K562 (cell line): ENCODE results near the gene PITHD1. TPM values are rescaled to one million over a fixed set of nuclear protein-coding genes. Genes with fewer than 3 reads are reported as not detected.
A peak's percentile ranks its signal among the peaks of the same experiment; 100 is the strongest.

Experiments used
- BACH1 ChIP-seq: fragments of 200-800 bp; sonication (Bioruptor generic); IDR thresholded peaks from 2 replicates; pipeline ENCODE4 v1.6.1; 2016; ENCODE audit warnings: missing genetic modification characterization, missing compliant biosample characterization
- CEBPZ ChIP-seq: fragments of 150-350 bp; IDR thresholded peaks from 2 replicates; pipeline ENCODE4 v1.6.1; 2014; ENCODE audit warnings: low read depth, mild to moderate bottlenecking, low read length, borderline replicate concordance
- FOXK1 ChIP-seq: sonication (generic); formaldehyde crosslinking; IDR thresholded peaks from 2 replicates; pipeline ENCODE4 v1.8.0; 2022; ENCODE audit warnings: missing genetic modification reagents, mild to moderate bottlenecking, borderline replicate concordance
- TSHZ1 ChIP-seq: fragments of 250-450 bp; sonication (Bioruptor Pico); IDR thresholded peaks from 2 replicates; pipeline ENCODE4 v1.4.0; 2020; ENCODE audit warnings: mild to moderate bottlenecking, moderate library complexity
- ZNF282 ChIP-seq: sonication (generic); formaldehyde crosslinking; IDR thresholded peaks from 2 replicates; pipeline ENCODE4 v1.8.1; 2023; ENCODE audit warnings: missing genetic modification reagents
- ZNF785 ChIP-seq: fragments of 250-450 bp; sonication (Bioruptor Pico); IDR thresholded peaks from 2 replicates; pipeline ENCODE4 v1.4.0; 2020; ENCODE audit warnings: mild to moderate bottlenecking
- polyA plus RNA-seq, 8 experiments: library from polyadenylated mRNA; depleted of rRNA in 4 of 8; stranded (reverse) in 5 of 8; unstranded in 3 of 8; fragments of >200 nt; fragmentation: Nextera tagmentation in 2 of 8; fragmentation: Illumina TruSeq in 1 of 8; extraction: Ambion mirVana in 2 of 8; extraction: Trizol in 1 of 8; gene quantifications; 2 replicates each; pipeline versions ENCODE4 v1.2.1 to v1.2.3, GENCODE V29; 2011 to 2014; ENCODE audit warnings: inconsistent platforms in 1 of 8, missing spikeins in 1 of 8
- total RNA-seq, 7 experiments: library from RNA; depleted of rRNA in 6 of 7; stranded (reverse); fragments of >200 nt in 6 of 7; fragmentation: Illumina TruSeq in 2 of 7; extraction: Trizol in 2 of 7; gene quantifications; 2 replicates each; pipeline versions ENCODE4 v1.2.1 to v1.2.3, GENCODE V29; 2011 to 2021; ENCODE audit warnings: low replicate concordance in 1 of 7
- TF ChIP-seq, protein P1 (sequence below): fragments of 450-650 bp; IDR thresholded peaks from 2 replicates; pipeline ENCODE4 v1.6.1; 2016; ENCODE audit warnings: low read depth
- TF ChIP-seq, protein P2 (sequence below): fragments of 450-650 bp; IDR thresholded peaks from 2 replicates; pipeline ENCODE4 v1.6.1; 2018; ENCODE audit not compliant: partially characterized antibody

PITHD1 gene
- total and polyA plus RNA-seq, 9 of the 15 experiments (the other 6 are each of a cell fraction or from before 2014, with no cell fraction given): 46.5 to 175 (median 149) TPM

DNA sequence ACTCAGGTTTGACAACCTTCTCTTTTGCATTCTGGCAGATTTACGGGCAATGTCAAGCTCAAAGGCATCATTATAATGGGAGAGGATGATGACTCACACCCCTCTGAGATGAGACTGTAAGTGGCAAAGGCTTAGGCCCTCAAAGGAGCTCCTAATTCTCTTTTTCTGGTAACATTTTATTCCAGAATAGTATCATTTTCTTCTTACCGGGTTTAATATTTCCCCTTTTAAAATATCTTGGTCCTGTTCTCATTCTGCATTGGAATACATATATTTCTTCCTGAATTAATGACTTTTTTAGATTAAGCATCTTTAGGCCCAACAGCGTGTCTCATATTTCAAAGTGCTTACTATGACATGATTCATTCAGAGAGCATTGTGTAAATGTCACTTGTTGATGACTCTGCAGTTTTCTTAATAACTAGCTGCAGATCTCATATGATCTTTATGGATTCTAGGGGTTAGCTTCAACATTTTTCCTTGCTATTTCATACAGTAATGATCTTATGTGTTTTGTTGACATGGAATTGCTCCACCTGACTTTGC, 1.7 kb downstream of the PITHD1 start (continued):
- no peak for TF ChIP-seq CEBPZ
- TF ChIP-seq, protein P1, sequence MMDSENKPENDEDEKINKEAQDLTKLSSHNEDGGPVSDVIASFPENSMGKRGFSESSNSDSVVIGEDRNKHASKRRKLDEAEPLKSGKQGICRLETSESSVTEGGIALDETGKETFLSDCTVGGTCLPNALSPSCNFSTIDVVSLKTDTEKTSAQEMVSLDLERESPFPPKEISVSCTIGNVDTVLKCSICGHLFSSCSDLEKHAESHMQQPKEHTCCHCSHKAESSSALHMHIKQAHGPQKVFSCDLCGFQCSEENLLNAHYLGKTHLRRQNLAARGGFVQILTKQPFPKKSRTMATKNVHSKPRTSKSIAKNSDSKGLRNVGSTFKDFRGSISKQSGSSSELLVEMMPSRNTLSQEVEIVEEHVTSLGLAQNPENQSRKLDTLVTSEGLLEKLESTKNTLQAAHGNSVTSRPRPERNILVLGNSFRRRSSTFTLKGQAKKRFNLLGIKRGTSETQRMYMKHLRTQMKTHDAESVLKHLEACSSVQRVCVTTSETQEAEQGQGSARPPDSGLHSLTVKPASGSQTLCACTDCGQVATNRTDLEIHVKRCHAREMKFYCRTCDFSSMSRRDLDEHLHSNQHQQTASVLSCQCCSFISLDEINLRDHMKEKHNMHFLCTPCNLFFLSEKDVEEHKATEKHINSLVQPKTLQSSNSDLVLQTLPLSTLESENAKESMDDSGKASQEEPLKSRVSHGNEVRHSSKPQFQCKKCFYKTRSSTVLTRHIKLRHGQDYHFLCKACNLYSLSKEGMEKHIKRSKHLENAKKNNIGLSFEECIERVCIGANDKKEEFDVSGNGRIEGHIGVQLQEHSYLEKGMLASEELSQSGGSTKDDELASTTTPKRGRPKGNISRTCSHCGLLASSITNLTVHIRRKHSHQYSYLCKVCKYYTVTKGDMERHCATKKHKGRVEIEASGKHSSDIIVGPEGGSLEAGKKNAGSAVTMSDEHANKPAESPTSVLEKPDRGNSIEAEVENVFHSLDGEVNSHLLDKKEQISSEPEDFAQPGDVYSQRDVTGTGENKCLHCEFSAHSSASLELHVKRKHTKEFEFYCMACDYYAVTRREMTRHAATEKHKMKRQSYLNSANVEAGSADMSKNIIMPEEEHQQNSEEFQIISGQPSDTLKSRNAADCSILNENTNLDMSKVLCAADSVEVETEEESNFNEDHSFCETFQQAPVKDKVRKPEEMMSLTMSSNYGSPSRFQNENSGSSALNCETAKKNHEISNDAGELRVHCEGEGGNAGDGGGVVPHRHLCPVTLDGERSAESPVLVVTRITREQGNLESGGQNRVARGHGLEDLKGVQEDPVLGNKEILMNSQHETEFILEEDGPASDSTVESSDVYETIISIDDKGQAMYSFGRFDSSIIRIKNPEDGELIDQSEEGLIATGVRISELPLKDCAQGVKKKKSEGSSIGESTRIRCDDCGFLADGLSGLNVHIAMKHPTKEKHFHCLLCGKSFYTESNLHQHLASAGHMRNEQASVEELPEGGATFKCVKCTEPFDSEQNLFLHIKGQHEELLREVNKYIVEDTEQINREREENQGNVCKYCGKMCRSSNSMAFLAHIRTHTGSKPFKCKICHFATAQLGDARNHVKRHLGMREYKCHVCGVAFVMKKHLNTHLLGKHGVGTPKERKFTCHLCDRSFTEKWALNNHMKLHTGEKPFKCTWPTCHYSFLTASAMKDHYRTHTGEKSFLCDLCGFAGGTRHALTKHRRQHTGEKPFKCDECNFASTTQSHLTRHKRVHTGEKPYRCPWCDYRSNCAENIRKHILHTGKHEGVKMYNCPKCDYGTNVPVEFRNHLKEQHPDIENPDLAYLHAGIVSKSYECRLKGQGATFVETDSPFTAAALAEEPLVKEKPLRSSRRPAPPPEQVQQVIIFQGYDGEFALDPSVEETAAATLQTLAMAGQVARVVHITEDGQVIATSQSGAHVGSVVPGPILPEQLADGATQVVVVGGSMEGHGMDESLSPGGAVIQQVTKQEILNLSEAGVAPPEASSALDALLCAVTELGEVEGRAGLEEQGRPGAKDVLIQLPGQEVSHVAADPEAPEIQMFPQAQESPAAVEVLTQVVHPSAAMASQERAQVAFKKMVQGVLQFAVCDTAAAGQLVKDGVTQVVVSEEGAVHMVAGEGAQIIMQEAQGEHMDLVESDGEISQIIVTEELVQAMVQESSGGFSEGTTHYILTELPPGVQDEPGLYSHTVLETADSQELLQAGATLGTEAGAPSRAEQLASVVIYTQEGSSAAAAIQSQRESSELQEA: no peak
- TF ChIP-seq, protein P2, sequence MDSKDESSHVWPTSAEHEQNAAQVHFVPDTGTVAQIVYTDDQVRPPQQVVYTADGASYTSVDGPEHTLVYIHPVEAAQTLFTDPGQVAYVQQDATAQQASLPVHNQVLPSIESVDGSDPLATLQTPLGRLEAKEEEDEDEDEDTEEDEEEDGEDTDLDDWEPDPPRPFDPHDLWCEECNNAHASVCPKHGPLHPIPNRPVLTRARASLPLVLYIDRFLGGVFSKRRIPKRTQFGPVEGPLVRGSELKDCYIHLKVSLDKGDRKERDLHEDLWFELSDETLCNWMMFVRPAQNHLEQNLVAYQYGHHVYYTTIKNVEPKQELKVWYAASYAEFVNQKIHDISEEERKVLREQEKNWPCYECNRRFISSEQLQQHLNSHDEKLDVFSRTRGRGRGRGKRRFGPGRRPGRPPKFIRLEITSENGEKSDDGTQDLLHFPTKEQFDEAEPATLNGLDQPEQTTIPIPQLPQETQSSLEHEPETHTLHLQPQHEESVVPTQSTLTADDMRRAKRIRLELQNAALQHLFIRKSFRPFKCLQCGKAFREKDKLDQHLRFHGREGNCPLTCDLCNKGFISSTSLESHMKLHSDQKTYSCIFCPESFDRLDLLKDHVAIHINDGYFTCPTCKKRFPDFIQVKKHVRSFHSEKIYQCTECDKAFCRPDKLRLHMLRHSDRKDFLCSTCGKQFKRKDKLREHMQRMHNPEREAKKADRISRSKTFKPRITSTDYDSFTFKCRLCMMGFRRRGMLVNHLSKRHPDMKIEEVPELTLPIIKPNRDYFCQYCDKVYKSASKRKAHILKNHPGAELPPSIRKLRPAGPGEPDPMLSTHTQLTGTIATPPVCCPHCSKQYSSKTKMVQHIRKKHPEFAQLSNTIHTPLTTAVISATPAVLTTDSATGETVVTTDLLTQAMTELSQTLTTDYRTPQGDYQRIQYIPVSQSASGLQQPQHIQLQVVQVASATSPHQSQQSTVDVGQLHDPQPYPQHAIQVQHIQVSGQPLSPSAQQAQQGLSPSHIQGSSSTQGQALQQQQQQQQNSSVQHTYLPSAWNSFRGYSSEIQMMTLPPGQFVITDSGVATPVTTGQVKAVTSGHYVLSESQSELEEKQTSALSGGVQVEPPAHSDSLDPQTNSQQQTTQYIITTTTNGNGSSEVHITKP: no peak
- no peak for TF ChIP-seq FOXK1 (CRISPR knock-in tag)
- no peak for TF ChIP-seq ZNF785
- peak; percentile 82; the same call in 1 of the 2 replicates for TF ChIP-seq BACH1 (tag)
- no peak for TF ChIP-seq ZNF282 (CRISPR knock-in tag)
- no peak for TF ChIP-seq TSHZ1 (CRISPR knock-in tag)
